Measurements from ENCODE around the gene SMIM24. TPM values are rescaled to one million over a fixed set of nuclear protein-coding genes. Genes with fewer than 3 reads are reported as not detected.

Gene SMIM24
- total and polyA plus RNA-seq, 2 experiments from 2014 or later, result 5.0 to 21.5 TPM

DNA sequence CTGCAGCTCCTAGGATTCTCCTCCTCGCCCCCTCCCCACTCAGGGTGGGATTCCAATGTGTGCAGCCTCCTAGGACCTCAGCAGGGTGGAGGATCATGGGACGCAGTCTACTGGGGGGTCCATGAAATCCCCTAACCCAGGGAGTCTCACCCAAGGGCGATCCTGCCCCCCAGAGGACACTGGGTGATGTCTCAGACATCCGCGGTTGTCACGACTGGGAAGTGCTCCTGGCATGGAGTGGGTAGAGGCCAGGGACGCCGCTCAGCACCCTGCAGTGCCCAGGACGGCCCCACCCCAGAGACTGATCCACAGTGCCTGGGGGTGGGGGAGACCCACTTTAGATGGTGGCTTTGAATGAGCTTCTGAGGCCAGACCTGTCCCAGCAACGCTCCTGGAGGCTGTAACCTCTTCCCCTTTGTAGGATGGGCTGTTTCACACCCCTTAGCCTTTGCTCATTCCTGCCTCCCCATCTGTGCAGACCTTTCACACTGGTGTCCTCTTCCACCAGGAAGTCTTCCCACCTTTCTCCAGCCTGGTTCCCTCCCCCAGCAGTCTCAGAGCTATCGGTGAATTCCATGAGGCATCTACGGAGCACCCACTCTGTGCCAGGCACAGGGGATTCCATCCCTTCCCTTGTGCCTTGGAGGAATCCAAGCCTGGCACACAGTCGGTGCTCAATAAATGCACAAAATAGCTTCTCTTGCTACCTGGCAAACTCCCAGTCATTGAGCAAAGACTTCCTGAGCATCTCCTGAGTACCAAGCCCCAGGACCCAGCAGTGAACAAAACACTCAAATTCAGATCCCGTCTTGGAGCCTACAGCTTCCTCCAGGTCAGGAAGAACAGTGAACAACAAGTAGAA lies 10.5 kb downstream of the SMIM24 start:
- Histone ChIP-seq H3K4me1 (ENCODE audit: insufficient read depth) (peaks cover 10% of the 10 kb centered on the region; the same call in 1 of the 2 replicates), H3K9me2 (ENCODE audit: insufficient read depth) (no peaks in the 10 kb centered on the region), H4K20me1 (replicated peaks; ENCODE audit: insufficient read depth) (no peaks in the 10 kb centered on the region), H3F3A (replicated peaks; ENCODE audit: low read depth) (no peaks in the 10 kb centered on the region), H3K79me2 (replicated peaks; ENCODE audit: insufficient read depth) (no peaks in the 10 kb centered on the region), H2AFZ (no peak overlapping the region), H3K27ac (ENCODE audit: low read depth) (no peak overlapping the region), H3K27me3 (ENCODE audit: insufficient read depth) (peaks cover 31% of the 10 kb centered on the region), H3K36me3 (ENCODE audit: insufficient read depth) (no peaks in the 10 kb centered on the region), H3K4me3 (no peak overlapping the region), H3K4me2 (no peak overlapping the region)
- H3K27ac Mint-ChIP-seq, result no peak overlapping the region
- peaks cover 29% of the 10 kb centered on the region for H3K9me3 Mint-ChIP-seq
- H3K4me1 Mint-ChIP-seq, result peaks cover 4% of the 10 kb centered on the region; the same call in 2 of the 3 replicates
- DNase-seq (ENCODE audit: low spot score) (no peak), ATAC-seq (no peak)
- H3K36me3 Mint-ChIP-seq (ENCODE audit: low read depth), result peaks cover 11% of the 10 kb centered on the region; the same call in 2 of the 3 replicates
- H3K4me3 Mint-ChIP-seq, result no peak overlapping the region
- peaks cover 30% of the 10 kb centered on the region for H3K27me3 Mint-ChIP-seq (ENCODE audit: insufficient read depth, low read depth, poor library complexity)
- TF ChIP-seq, protein P1, sequence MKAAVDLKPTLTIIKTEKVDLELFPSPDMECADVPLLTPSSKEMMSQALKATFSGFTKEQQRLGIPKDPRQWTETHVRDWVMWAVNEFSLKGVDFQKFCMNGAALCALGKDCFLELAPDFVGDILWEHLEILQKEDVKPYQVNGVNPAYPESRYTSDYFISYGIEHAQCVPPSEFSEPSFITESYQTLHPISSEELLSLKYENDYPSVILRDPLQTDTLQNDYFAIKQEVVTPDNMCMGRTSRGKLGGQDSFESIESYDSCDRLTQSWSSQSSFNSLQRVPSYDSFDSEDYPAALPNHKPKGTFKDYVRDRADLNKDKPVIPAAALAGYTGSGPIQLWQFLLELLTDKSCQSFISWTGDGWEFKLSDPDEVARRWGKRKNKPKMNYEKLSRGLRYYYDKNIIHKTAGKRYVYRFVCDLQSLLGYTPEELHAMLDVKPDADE (IDR thresholded peaks at IDR 0.05), result no peak
- TF ChIP-seq, protein P2, sequence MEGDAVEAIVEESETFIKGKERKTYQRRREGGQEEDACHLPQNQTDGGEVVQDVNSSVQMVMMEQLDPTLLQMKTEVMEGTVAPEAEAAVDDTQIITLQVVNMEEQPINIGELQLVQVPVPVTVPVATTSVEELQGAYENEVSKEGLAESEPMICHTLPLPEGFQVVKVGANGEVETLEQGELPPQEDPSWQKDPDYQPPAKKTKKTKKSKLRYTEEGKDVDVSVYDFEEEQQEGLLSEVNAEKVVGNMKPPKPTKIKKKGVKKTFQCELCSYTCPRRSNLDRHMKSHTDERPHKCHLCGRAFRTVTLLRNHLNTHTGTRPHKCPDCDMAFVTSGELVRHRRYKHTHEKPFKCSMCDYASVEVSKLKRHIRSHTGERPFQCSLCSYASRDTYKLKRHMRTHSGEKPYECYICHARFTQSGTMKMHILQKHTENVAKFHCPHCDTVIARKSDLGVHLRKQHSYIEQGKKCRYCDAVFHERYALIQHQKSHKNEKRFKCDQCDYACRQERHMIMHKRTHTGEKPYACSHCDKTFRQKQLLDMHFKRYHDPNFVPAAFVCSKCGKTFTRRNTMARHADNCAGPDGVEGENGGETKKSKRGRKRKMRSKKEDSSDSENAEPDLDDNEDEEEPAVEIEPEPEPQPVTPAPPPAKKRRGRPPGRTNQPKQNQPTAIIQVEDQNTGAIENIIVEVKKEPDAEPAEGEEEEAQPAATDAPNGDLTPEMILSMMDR (conservative IDR thresholded peaks at IDR 0.05; ENCODE audit: low read depth in 2 of 2), result peak in 1 of 2 experiments; percentile 49; a peak in 2 of 4 replicates

DNA sequence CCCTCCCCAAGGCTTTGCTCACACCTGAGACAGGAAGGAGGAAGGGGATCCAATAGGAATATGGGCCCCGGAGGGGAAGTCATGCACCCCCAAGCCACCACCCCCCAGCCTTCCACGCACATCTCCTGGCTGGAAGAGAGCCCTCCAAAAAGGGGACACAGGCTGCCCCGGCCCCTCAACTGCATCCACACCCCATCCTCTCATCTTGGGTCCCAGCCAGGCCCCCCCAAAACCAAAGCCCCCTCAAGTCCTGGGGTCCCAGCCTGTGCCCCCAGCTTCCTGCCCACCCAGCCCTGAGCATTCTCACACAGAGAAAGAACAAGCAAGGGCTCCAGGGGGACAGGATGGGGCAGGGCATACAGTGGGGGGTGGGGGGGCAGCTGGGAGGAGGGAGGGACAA lies 12.1 kb downstream of the SMIM24 start:
- peaks cover 11% of the 10 kb centered on the region; the same call in 2 of the 3 replicates for H3K36me3 Mint-ChIP-seq (ENCODE audit: low read depth)
- peaks cover 29% of the 10 kb centered on the region for H3K9me3 Mint-ChIP-seq
- Histone ChIP-seq H4K20me1 (replicated peaks; ENCODE audit: insufficient read depth) (no peaks in the 10 kb centered on the region), H3K9me2 (ENCODE audit: insufficient read depth) (no peaks in the 10 kb centered on the region), H3K79me2 (replicated peaks; ENCODE audit: insufficient read depth) (no peaks in the 10 kb centered on the region), H3K4me1 (ENCODE audit: insufficient read depth) (peaks cover 10% of the 10 kb centered on the region; the same call in 1 of the 2 replicates), H2AFZ (no peak overlapping the region), H3K4me2 (no peak overlapping the region), H3F3A (replicated peaks; ENCODE audit: low read depth) (no peaks in the 10 kb centered on the region), H3K4me3 (no peak overlapping the region), H3K27me3 (ENCODE audit: insufficient read depth) (peaks cover 46% of the 10 kb centered on the region), H3K36me3 (ENCODE audit: insufficient read depth) (no peaks in the 10 kb centered on the region), H3K27ac (ENCODE audit: low read depth) (no peak overlapping the region)
- DNase-seq (ENCODE audit: low spot score) (no peak), ATAC-seq (no peak)
- peaks cover 4% of the 10 kb centered on the region; the same call in 2 of the 3 replicates for H3K4me1 Mint-ChIP-seq
- peaks cover 35% of the 10 kb centered on the region for H3K27me3 Mint-ChIP-seq (ENCODE audit: insufficient read depth, low read depth, poor library complexity)
- no peak overlapping the region for H3K27ac Mint-ChIP-seq
- no peak overlapping the region for H3K4me3 Mint-ChIP-seq
- TF ChIP-seq, protein P3, sequence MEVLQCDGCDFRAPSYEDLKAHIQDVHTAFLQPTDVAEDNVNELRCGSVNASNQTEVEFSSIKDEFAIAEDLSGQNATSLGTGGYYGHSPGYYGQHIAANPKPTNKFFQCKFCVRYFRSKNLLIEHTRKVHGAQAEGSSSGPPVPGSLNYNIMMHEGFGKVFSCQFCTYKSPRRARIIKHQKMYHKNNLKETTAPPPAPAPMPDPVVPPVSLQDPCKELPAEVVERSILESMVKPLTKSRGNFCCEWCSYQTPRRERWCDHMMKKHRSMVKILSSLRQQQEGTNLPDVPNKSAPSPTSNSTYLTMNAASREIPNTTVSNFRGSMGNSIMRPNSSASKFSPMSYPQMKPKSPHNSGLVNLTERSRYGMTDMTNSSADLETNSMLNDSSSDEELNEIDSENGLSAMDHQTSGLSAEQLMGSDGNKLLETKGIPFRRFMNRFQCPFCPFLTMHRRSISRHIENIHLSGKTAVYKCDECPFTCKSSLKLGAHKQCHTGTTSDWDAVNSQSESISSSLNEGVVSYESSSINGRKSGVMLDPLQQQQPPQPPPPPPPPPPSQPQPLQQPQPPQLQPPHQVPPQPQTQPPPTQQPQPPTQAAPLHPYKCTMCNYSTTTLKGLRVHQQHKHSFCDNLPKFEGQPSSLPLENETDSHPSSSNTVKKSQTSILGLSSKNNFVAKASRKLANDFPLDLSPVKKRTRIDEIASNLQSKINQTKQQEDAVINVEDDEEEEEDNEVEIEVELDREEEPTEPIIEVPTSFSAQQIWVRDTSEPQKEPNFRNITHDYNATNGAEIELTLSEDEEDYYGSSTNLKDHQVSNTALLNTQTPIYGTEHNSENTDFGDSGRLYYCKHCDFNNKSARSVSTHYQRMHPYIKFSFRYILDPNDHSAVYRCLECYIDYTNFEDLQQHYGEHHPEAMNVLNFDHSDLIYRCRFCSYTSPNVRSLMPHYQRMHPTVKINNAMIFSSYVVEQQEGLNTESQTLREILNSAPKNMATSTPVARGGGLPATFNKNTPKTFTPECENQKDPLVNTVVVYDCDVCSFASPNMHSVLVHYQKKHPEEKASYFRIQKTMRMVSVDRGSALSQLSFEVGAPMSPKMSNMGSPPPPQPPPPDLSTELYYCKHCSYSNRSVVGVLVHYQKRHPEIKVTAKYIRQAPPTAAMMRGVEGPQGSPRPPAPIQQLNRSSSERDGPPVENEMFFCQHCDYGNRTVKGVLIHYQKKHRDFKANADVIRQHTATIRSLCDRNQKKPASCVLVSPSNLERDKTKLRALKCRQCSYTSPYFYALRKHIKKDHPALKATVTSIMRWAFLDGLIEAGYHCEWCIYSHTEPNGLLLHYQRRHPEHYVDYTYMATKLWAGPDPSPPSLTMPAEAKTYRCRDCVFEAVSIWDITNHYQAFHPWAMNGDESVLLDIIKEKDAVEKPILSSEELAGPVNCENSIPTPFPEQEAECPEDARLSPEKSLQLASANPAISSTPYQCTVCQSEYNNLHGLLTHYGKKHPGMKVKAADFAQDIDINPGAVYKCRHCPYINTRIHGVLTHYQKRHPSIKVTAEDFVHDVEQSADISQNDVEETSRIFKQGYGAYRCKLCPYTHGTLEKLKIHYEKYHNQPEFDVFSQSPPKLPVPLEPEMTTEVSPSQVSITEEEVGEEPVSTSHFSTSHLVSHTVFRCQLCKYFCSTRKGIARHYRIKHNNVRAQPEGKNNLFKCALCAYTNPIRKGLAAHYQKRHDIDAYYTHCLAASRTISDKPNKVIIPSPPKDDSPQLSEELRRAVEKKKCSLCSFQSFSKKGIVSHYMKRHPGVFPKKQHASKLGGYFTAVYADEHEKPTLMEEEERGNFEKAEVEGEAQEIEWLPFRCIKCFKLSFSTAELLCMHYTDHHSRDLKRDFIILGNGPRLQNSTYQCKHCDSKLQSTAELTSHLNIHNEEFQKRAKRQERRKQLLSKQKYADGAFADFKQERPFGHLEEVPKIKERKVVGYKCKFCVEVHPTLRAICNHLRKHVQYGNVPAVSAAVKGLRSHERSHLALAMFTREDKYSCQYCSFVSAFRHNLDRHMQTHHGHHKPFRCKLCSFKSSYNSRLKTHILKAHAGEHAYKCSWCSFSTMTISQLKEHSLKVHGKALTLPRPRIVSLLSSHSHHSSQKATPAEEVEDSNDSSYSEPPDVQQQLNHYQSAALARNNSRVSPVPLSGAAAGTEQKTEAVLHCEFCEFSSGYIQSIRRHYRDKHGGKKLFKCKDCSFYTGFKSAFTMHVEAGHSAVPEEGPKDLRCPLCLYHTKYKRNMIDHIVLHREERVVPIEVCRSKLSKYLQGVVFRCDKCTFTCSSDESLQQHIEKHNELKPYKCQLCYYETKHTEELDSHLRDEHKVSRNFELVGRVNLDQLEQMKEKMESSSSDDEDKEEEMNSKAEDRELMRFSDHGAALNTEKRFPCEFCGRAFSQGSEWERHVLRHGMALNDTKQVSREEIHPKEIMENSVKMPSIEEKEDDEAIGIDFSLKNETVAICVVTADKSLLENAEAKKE (CRISPR knock-in tag; IDR thresholded peaks at IDR 0.05), result no peak
- TF ChIP-seq ZNF114 (CRISPR knock-in tag; IDR thresholded peaks at IDR 0.05) (no peak), EZH2phosphoT487 (IDR thresholded peaks at IDR 0.05; ENCODE audit: unreplicated experiment) (no peak), ZNF331 (CRISPR knock-in tag; IDR thresholded peaks at IDR 0.05; ENCODE audit: low read depth) (no peak)
- TF ChIP-seq, protein P4, sequence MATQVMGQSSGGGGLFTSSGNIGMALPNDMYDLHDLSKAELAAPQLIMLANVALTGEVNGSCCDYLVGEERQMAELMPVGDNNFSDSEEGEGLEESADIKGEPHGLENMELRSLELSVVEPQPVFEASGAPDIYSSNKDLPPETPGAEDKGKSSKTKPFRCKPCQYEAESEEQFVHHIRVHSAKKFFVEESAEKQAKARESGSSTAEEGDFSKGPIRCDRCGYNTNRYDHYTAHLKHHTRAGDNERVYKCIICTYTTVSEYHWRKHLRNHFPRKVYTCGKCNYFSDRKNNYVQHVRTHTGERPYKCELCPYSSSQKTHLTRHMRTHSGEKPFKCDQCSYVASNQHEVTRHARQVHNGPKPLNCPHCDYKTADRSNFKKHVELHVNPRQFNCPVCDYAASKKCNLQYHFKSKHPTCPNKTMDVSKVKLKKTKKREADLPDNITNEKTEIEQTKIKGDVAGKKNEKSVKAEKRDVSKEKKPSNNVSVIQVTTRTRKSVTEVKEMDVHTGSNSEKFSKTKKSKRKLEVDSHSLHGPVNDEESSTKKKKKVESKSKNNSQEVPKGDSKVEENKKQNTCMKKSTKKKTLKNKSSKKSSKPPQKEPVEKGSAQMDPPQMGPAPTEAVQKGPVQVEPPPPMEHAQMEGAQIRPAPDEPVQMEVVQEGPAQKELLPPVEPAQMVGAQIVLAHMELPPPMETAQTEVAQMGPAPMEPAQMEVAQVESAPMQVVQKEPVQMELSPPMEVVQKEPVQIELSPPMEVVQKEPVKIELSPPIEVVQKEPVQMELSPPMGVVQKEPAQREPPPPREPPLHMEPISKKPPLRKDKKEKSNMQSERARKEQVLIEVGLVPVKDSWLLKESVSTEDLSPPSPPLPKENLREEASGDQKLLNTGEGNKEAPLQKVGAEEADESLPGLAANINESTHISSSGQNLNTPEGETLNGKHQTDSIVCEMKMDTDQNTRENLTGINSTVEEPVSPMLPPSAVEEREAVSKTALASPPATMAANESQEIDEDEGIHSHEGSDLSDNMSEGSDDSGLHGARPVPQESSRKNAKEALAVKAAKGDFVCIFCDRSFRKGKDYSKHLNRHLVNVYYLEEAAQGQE (IDR thresholded peaks at IDR 0.05; ENCODE audit: unreplicated experiment), result no peak

Measured in GM23338 (cell line).